Mesothelial cell of epicardium (in vitro differentiated cells): ENCODE measurements around the gene FAM186B. TPM values are rescaled to one million over a fixed set of nuclear protein-coding genes. Genes with fewer than 3 reads are reported as not detected.

Source experiments
- DNase-seq, 2 experiments: peaks; one replicate each; pipeline ENCODE4 v3.0.0; 2021; ENCODE audit warnings: low spot score in 2 of 2; ENCODE audit not compliant: unreplicated experiment in 2 of 2
- H3K27ac Mint-ChIP-seq: 2 replicates; pipeline ENCODE4 v1.8.0; 2021; ENCODE audit warnings: mixed read lengths
- H3K27me3 Mint-ChIP-seq: 2 replicates; pipeline ENCODE4 v1.8.0; 2021; ENCODE audit warnings: low read depth, mixed read lengths
- H3K36me3 Mint-ChIP-seq: 2 replicates; pipeline ENCODE4 v1.8.0; 2021; ENCODE audit warnings: mixed read lengths
- H3K4me1 Mint-ChIP-seq: 2 replicates; pipeline ENCODE4 v1.8.0; 2021; ENCODE audit warnings: mixed read lengths
- H3K4me3 Mint-ChIP-seq: 2 replicates; pipeline ENCODE4 v1.8.0; 2021; ENCODE audit warnings: mild to moderate bottlenecking, moderate library complexity, mixed read lengths
- H3K9me3 Mint-ChIP-seq: 2 replicates; pipeline ENCODE4 v1.8.0; 2021; ENCODE audit warnings: mixed read lengths
- CTCF ChIP-seq: fragments of 200-600 bp; sonication (generic); IDR thresholded peaks from one replicate; pipeline ENCODE4 v1.5.0; 2021; ENCODE audit warnings: antibody characterized with exemption; ENCODE audit not compliant: unreplicated experiment
- total RNA-seq: library from RNA; stranded (reverse); gene quantifications from 3 replicates; pipeline ENCODE4 v1.2.1, GENCODE V29; 2021

The FAM186B gene
- total RNA-seq, 1 donor from 2014 or later: 0.40 TPM

- Mint-ChIP-seq H3K4me1 (no peaks in the 10 kb centered on the region), H3K27me3 (no peaks in the 10 kb centered on the region), H3K27ac (no peak overlapping the region), H3K4me3 (no peak overlapping the region), H3K36me3 (peaks cover 10% of the 10 kb centered on the region), H3K9me3 (peaks cover 8% of the 10 kb centered on the region)
- no peak for TF ChIP-seq CTCF
- no peak for DNase-seq
Measured at GRCh38 chr12:49585477-49586459, 19.7 kb downstream of the FAM186B start.

GRCh38 chr12:49584591-49584990, 20.8 kb downstream of the FAM186B start:
- TF ChIP-seq CTCF: no peak
- Mint-ChIP-seq H3K36me3 (peaks cover 4% of the 10 kb centered on the region), H3K4me1 (peaks cover 4% of the 10 kb centered on the region), H3K27ac (no peak overlapping the region), H3K27me3 (no peaks in the 10 kb centered on the region), H3K9me3 (no peaks in the 10 kb centered on the region), H3K4me3 (no peak overlapping the region)
- DNase-seq: no peak

DNA sequence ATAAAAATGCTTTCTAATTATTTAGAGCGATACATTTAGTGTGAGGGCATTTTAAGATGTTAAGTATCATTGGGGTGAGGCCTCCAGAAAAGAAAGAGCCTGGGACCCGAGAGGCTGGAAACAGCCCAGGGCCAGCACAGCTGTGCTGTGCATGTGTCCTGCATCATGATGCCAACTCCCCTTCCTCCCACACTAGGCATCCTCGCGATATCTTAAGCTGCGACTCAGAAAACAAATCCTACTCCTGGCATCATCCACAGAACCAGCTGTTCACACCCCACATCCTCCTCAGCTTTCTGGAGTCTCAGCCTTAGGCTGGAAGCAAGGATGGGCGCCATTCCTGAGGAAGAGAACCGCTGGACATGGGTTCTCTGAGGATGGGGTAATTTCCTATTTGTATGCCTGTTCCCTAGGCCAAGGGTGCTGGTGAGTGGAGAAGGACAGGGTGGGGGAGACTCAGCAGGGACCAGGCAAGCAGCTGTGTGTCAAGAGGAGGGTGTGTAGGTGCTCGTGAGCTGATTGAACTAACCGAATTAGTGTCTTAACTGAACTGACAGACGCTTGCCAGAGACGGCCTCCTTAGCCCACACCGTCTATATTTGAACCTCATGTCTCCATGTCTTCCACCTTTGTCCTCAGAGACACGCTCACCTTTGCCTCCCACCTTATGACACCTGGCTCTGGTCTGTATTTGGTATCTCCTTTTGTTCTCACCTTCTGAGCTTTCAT, 21.9 kb downstream of the FAM186B start:
- Mint-ChIP-seq H3K4me1 (peaks cover 4% of the 10 kb centered on the region), H3K36me3 (peaks cover 6% of the 10 kb centered on the region), H3K9me3 (no peaks in the 10 kb centered on the region), H3K27me3 (no peaks in the 10 kb centered on the region), H3K27ac (no peak overlapping the region), H3K4me3 (no peak overlapping the region)
- TF ChIP-seq CTCF: no peak
- no peak for DNase-seq

- DNase-seq: no peak
- H3K9me3 Mint-ChIP-seq: no peaks in the 10 kb centered on the region
- H3K27ac Mint-ChIP-seq: no peak overlapping the region
- H3K4me1 Mint-ChIP-seq: peaks cover 4% of the 10 kb centered on the region
- no peak for TF ChIP-seq CTCF
- peaks cover 6% of the 10 kb centered on the region for H3K36me3 Mint-ChIP-seq
- no peaks in the 10 kb centered on the region for H3K27me3 Mint-ChIP-seq
- H3K4me3 Mint-ChIP-seq: no peak overlapping the region
Measured at GRCh38 chr12:49582850-49583249, 22.6 kb downstream of the FAM186B start.

DNA sequence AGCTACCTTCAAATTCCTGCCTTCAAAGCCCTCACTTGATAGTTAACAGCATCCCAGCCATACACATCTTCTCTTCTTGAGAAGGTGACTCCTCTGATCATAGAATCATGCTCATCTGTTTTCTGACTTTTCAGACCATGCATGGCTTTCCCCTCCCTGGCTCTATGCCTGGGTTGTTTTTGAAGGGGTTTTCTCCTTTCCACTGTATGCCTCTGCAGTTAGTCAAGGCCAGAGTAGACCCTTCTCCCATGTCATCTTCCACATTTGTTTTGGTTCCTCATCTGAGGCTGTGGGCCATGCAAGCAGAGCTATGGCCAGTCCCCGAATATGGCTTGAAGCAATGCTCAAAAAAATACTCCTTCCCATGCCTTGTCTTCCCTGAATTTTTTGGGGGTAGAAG, 23.2 kb downstream of the FAM186B start:
- no peaks in the 10 kb centered on the region for H3K9me3 Mint-ChIP-seq
- peaks cover 4% of the 10 kb centered on the region for H3K4me1 Mint-ChIP-seq
- H3K27ac Mint-ChIP-seq: no peak overlapping the region
- no peak for TF ChIP-seq CTCF
- H3K4me3 Mint-ChIP-seq: no peak overlapping the region
- H3K27me3 Mint-ChIP-seq: no peaks in the 10 kb centered on the region
- peaks cover 6% of the 10 kb centered on the region for H3K36me3 Mint-ChIP-seq
- DNase-seq: no peak
